Activated CD4-positive, alpha-beta T cell treated with anti-CD3 and anti-CD28 coated beads, Interleukin-2, amount 50 U/mL, for 4 hours (primary cell): ENCODE measurements around the gene NPAS3.

Experiments used
- DNase-seq, 2 experiments: peaks; one replicate each; pipeline ENCODE4 v3.0.0-alpha.2; 2020

NPAS3 gene

GRCh38 chr14:33188880-33189279 lies 250.2 kb downstream of the NPAS3 start:
- no peak for DNase-seq

DNA sequence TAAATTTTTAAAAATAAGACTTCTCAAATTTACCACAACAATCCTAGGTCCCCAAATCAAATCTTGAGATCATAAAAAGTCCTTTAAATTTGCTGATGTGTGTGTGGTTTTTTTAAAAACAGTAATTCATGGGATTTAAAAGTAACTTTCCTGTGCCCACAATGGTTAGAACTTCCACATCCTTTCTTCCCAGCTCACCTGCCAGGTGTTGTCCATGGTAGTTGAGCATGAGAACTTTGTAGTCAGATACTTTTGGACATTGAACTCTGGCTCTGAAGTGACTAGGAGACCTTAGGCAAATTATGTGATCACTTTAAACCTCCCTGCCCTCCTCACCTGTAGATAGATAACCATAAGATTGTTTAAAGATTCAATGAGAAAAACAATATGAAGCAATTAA lies 253.2 kb downstream of the NPAS3 start:
- DNase-seq: no peak

- DNase-seq: no peak
Measured at GRCh38 chr14:33194551-33194950, 255.9 kb downstream of the NPAS3 start.

GRCh38 chr14:33198684-33199083 lies 260.0 kb downstream of the NPAS3 start:
- no peak for DNase-seq

DNA sequence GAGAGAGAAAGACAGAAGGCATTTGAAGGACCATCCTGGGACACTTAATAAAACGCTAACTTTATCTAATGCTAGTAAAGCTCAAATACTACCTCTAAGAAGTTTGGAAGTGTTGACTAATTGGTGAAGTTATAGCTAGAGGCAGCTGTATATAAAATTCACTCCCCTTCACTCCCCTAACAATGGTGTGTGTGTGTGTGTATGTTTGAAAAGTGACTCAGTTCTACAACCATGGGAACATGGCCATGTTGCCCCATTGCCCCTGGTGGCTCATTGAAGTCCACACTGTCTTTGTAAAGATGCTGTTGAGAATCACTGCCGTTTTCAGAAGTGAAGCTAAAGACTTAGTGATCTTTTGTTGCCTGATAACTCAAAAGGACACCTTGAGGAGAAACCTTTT lies 262.4 kb downstream of the NPAS3 start:
- no peak for DNase-seq

- no peak for DNase-seq
Measured at GRCh38 chr14:33206981-33207380, 268.3 kb downstream of the NPAS3 start.

GRCh38 chr14:33207467-33208017 lies 268.9 kb downstream of the NPAS3 start:
- no peak for DNase-seq

DNA sequence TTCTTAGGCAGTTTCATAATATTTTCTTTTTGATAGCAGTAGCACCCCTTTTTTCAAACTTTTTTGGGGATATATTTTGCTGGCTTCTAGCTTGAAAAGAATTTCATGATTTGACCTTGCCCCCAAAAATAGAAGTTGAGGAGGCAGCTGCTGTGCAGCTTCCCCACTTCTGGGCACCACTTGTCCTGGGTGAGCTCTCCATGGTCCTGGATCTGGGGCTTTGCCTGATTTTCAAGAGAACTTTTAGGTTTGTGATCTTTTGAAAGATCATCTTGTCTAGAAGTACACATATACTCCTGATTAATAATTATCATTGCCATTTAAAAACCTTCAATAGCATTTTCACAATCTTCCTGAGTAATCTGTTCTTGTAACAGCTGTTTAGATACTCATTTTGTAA lies 271.6 kb downstream of the NPAS3 start:
- DNase-seq: no peak

- no peak for DNase-seq
Measured at GRCh38 chr14:33218026-33218425, 279.3 kb downstream of the NPAS3 start.

GRCh38 chr14:33219957-33220356 lies 281.3 kb downstream of the NPAS3 start:
- DNase-seq: no peak

GRCh38 chr14:33229269-33229929 lies 290.7 kb downstream of the NPAS3 start:
- no peak for DNase-seq

- DNase-seq: no peak
Measured at GRCh38 chr14:33230021-33230420, 291.3 kb downstream of the NPAS3 start.

DNA sequence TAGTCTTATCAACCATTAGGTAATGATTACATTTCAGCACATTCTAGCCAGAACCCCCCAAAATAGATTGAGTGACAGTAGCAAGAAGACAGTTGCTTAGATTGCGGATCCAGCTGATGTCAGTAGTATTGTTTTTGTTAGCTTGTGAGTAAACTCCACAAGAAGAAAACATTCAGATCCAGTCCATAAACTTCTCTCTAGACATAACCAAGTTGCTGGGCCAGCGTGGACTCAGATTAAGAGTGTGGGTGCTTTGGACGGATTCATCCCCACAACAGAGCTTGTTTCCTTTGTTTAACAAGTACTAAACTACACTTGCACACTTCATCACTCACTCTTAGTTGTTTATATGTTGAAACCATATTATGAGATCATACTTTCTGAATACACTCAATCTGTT lies 293.4 kb downstream of the NPAS3 start:
- DNase-seq: no peak

- no peak for DNase-seq
Measured at GRCh38 chr14:33237115-33237740, 298.5 kb downstream of the NPAS3 start.

GRCh38 chr14:33239465-33239864 lies 300.8 kb downstream of the NPAS3 start:
- DNase-seq: no peak

DNA sequence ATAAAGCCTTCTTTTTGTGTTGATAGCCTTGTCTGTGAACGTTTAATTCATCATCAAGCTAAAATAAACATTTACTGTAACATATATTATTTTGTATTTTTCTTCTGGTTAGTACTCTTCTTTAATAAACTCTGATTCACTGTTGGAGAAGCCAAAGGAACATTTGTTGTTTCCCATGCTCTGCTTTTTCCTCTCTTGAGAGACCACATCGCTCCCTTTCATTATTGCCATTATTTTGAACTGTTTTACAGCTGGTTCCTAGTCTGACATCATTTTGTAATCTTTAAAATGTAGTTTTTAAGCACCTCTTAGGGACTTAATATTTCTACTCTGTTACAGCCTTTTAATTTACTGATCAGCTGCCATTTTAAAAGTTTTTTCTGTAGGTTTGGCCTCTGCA lies 301.8 kb downstream of the NPAS3 start:
- DNase-seq: no peak

- no peak for DNase-seq
Measured at GRCh38 chr14:33241331-33241730, 302.7 kb downstream of the NPAS3 start.

DNA sequence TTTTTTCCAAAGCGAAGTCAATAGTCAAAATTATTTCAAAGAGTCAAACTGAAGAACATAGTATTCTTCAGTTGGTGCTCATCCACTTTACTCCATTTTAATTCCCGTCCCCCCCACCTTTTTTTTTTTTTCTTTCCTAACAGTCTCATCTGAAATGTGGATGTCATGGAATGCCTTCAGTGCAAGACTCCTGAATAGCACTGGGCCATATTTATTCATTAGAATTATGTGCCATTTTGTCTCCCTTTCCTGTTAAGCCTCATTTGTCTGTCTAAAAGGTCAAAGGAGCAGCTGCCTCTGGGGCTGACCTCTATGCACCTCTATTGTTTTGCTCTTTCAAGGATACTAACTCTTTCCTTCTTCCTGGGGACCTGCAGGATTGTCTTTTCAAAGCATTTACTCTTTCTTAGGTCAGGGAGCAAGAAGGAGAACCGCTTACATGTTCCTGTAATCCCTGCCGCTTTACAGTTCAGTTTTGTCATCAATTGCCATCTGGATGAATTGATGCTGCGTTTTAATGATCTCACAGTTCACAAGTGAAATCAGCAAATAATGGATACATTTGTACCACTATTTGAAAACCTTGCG lies 310.6 kb downstream of the NPAS3 start:
- DNase-seq: no peak

- no peak for DNase-seq
Measured at GRCh38 chr14:33250963-33251362, 312.3 kb downstream of the NPAS3 start.

DNA sequence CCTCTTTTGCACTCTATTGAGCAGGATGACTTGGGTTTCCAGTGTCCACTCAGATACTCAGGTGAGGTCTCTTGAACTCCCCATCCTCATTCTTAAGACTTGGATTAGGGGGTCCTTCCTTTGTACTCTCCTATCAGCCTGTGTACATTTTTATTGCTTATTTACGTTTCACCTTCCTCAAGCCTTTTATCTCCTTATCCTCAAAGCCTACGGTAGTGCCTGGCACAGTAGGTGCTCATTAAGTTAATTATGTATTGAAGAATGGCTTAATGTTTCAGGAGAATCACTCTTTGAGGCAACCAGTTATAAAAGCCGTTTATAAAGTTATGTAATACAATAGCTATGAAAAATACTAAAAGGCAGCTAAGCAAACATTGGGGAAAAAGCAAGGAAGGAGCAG lies 315.7 kb downstream of the NPAS3 start:
- DNase-seq: no peak

DNA sequence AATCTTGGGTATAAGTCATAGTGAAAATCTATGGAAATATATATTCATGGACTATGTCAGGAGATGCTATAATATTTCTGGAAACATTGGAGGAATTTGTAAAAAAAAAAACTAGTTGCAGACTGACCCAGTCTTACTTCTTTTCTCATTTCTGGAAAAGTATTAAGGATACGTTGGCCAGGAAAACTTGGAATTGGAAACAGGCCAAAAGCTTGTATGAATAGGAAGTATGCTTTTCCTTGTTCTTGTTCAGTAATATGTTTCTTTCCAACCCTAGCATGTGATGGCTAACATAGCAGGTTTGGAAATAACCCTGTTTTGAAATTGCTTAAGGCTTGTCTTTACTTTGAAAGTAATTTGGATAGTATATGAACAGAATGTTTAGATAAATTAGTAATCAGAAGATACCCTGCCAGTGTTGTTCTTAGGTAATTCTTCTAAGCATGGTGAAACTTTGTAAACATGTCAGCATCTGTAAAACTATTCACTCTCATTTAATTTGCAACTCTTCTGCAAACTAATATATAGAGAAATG lies 316.2 kb downstream of the NPAS3 start:
- no peak for DNase-seq

- DNase-seq: no peak
Measured at GRCh38 chr14:33257796-33258195, 319.1 kb downstream of the NPAS3 start.

- no peak for DNase-seq
Measured at GRCh38 chr14:33259764-33260163, 321.1 kb downstream of the NPAS3 start.

DNA sequence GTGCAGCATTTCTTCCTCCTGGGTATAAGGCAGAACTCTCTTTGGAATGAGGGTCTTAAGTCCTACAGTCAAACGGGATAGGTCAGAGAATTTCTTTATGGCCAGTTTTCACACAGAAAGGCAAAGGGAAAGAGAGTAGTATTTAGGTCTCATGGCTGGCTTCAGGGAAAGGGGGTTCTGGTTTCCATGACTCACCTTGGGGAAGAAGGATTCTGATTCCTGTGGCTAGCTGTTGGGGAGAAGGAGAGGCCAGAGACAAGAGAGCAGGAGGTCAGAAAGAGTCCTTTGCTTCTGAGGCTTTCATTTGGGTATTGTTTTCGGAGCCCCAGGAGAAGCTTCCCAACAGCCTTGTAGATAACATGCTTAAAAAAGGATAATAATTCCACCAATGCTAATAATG lies 332.5 kb downstream of the NPAS3 start:
- no peak for DNase-seq
